Nephron progenitor cell (in vitro differentiated cells): ENCODE results near the gene UBE2J2.

Experiments used
- DNase-seq: peaks from one replicate; pipeline ENCODE4 v3.0.0; 2021
- H3K27ac Mint-ChIP-seq: 2 replicates; pipeline ENCODE4 v1.8.0; 2021; ENCODE audit warnings: mild to moderate bottlenecking, moderate library complexity, mixed read lengths
- H3K27me3 Mint-ChIP-seq: 2 replicates; pipeline ENCODE4 v1.8.0; 2021; ENCODE audit warnings: mild to moderate bottlenecking, low read depth, mixed read lengths; ENCODE audit not compliant: poor library complexity
- H3K36me3 Mint-ChIP-seq: 2 replicates; pipeline ENCODE4 v1.8.0; 2021; ENCODE audit warnings: low read depth, mixed read lengths
- H3K4me1 Mint-ChIP-seq: 2 replicates; pipeline ENCODE4 v1.8.0; 2021; ENCODE audit warnings: mixed read lengths
- H3K4me3 Mint-ChIP-seq: 2 replicates; pipeline ENCODE4 v1.8.0; 2021; ENCODE audit warnings: mild to moderate bottlenecking, moderate library complexity, mixed read lengths
- H3K9me3 Mint-ChIP-seq: 2 replicates; pipeline ENCODE4 v1.8.0; 2021; ENCODE audit warnings: mild to moderate bottlenecking, moderate library complexity, mixed read lengths
- TF ChIP-seq, protein P1 (sequence below): fragments of 200-600 bp; sonication (generic); IDR thresholded peaks from 2 replicates; pipeline ENCODE4 v1.5.0; 2021; ENCODE audit warnings: antibody characterized with exemption

Gene UBE2J2

DNA sequence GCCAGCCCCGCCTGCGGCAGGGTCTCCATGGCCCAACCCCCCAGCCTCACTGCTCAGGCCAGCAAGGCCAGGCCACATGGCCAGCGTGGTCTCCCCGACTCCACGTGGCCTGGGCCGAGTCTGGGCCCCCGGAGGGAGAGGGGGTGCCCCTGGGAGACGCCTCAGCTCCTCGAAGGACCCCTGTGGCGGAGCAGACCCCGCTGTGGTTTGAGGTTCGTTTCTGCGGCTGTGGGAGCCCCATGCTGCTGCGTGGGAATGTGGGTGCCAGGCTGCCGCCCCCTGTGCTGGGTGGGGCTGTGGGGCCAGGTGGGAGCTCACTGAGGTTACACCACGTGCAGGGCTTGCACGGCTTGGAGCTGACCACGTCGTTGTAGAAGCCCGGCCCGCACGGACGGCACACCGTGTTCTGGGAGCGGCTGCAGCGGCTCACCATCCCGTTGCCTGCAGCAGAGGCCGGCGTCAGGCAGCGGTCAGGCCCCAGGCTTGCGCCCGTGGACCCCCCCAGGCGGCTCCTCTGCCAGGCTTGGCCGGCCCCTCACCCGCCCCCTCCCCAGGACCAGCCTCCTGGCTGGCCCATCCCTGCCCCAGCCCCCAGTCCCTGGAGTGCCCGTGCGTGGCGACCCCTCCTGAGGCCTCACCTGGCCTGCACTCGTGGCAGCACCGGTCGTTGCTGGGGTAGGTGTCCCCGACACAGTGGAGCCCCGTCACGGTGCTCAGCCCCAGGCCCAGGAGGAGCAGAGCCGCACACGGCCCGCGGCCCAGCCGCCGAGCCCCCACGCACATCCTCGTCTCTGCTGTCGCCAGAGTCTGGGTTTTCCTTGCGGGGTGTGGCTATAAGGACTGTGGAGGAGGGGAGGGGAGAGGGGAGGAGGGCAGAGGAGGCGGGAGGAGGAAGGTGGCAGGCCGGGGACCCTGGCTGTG lies 60.0 kb downstream of the UBE2J2 start, which contains the start of gene TNFRSF4:
TSS of gene TNFRSF4 (minus strand) at position 809 of the 921 bp plus-strand sequence. CDS start at position 783, 26 bp downstream.
- Mint-ChIP-seq H3K27me3 (peaks cover 3% of the 10 kb centered on the region), H3K36me3 (peaks cover 6% of the 10 kb centered on the region), H3K27ac (no peak within 1 kb of the TSS), H3K4me1 (peaks cover 3% of the 10 kb centered on the region), H3K9me3 (no peaks in the 10 kb centered on the region), H3K4me3 (no peak within 1 kb of the TSS)
- TF ChIP-seq, protein P1, sequence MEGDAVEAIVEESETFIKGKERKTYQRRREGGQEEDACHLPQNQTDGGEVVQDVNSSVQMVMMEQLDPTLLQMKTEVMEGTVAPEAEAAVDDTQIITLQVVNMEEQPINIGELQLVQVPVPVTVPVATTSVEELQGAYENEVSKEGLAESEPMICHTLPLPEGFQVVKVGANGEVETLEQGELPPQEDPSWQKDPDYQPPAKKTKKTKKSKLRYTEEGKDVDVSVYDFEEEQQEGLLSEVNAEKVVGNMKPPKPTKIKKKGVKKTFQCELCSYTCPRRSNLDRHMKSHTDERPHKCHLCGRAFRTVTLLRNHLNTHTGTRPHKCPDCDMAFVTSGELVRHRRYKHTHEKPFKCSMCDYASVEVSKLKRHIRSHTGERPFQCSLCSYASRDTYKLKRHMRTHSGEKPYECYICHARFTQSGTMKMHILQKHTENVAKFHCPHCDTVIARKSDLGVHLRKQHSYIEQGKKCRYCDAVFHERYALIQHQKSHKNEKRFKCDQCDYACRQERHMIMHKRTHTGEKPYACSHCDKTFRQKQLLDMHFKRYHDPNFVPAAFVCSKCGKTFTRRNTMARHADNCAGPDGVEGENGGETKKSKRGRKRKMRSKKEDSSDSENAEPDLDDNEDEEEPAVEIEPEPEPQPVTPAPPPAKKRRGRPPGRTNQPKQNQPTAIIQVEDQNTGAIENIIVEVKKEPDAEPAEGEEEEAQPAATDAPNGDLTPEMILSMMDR: no peak
- DNase-seq: no peak

DNA sequence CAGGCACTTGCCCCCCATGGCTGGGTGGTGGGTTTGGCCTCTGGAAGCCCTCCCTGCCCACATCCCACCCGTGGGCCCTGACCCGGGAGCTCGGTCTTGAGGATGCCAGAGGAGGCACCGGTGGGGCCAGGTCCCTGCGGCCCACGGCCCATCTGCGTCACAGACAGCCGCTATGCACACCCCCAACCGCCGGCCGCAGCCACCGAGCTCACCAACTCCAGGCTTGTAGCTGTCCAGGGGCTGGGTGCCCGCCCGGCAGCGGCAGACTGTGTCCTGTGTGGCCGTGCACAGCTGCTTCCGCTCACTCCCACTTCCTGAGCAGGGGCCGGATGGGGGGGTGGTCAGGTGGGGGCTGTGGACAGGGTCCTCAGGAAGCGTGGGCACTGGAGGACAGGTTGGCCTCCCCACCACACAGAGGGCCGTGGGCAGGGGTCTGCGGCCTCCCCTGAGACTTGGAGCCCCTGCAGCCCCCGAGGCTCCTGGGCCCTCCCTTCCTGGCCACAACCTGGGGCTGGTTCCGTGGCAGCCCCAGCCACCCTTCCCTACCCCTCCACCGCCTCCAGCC lies 60.8 kb downstream of the UBE2J2 start:
- TF ChIP-seq, protein P1: no peak
- H3K36me3 Mint-ChIP-seq: peaks cover 6% of the 10 kb centered on the region
- peaks cover 11% of the 10 kb centered on the region for H3K4me1 Mint-ChIP-seq
- no peak overlapping the region for H3K4me3 Mint-ChIP-seq
- H3K27me3 Mint-ChIP-seq: peaks cover 8% of the 10 kb centered on the region
- DNase-seq: peak; percentile 8
- no peak overlapping the region for H3K27ac Mint-ChIP-seq
- H3K9me3 Mint-ChIP-seq: no peaks in the 10 kb centered on the region

DNA sequence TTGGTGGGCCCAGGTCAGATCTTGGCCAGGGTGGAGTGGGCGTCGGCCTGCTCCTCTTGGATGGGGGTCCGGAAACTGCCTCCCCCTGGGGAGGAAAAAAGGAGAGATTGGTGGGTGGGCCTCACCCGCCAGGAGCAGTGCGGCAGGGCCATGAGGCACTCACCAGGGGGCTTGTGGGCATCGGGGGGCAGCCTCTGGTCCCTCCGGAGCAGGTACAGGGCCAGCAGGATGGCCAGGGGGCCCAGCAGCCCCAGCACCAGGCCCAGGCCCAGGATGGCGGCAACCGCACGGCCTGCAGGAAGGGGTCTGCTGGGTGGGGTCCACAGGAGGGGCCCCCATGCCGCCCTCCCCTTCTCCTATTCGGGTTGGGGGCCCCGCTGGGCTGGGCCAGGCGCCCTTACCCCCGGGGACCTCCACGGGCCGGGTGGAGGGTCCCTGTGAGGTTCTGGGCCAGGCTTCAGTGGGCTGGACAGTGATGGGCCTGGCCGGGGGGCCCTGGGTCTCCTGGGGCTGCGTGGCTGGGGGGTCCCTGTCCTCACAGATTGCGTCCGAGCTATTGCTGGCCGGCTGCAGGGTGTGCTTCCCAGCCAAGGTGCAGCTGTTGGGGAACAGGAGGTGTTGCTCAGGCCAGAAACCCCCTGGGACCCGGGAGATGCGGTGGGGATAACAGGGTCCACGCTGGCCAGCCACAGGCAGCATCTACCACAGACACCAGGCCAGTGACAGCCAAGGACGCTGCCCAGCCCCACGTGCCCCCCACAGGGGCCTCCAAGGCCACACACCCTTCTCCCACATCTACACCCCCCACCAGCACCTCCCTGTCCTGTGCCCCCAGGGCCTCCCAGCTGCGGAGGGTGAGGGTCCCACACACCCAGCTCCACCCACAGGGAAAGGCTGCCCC lies 61.9 kb downstream of the UBE2J2 start:
- H3K27me3 Mint-ChIP-seq: peaks cover 17% of the 10 kb centered on the region
- no peak overlapping the region for H3K4me3 Mint-ChIP-seq
- DNase-seq: peak; percentile 6
- TF ChIP-seq, protein P1: no peak
- no peaks in the 10 kb centered on the region for H3K9me3 Mint-ChIP-seq
- peaks cover 13% of the 10 kb centered on the region for H3K4me1 Mint-ChIP-seq
- H3K36me3 Mint-ChIP-seq: peaks cover 5% of the 10 kb centered on the region
- H3K27ac Mint-ChIP-seq: no peak overlapping the region

DNA sequence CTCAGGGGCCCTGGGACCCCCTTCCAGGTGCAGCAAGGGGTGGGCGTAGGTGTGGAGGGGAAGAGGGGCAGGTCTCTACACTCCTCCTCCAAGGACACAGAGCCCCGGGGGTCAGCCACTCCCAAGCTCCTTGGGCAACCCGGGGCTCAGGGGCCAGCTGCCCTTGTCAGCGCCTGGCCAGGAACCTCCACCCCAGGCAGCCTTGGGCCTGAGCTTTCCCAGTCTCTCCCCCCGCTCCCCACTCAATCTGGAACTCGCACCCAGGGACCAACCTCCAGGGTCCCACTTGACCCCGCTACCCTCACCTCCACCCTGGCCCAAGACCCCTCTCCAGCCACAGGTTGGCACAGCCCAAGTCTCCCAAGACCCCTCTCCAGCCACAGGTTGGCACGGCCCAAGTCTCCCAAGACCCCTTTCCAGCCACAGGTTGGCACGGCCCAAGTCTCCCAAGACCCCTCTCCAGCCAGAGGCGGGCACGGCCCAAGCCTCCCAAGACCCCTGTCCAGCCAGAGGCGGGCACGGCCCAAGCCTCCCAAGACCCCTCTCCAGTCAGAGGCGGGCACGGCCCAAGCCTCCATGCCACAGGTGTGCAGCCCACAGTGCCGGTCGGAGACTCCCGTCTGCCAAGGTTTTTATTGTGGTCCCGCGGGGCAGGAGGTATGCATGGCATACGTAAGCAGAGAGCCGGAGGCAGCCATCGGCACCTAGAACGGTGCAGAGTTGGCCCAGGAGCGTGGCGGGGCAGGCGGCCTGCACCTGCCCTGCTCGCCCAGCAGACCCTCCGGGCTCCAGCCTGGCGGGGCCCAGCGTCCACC lies 62.7 kb downstream of the UBE2J2 start:
- H3K4me1 Mint-ChIP-seq: peaks cover 13% of the 10 kb centered on the region
- peak; percentile 1 for DNase-seq
- TF ChIP-seq, protein P1: no peak
- no peak overlapping the region for H3K4me3 Mint-ChIP-seq
- H3K36me3 Mint-ChIP-seq: no peaks in the 10 kb centered on the region
- H3K9me3 Mint-ChIP-seq: no peaks in the 10 kb centered on the region
- peaks cover 23% of the 10 kb centered on the region for H3K27me3 Mint-ChIP-seq
- no peak overlapping the region for H3K27ac Mint-ChIP-seq

DNA sequence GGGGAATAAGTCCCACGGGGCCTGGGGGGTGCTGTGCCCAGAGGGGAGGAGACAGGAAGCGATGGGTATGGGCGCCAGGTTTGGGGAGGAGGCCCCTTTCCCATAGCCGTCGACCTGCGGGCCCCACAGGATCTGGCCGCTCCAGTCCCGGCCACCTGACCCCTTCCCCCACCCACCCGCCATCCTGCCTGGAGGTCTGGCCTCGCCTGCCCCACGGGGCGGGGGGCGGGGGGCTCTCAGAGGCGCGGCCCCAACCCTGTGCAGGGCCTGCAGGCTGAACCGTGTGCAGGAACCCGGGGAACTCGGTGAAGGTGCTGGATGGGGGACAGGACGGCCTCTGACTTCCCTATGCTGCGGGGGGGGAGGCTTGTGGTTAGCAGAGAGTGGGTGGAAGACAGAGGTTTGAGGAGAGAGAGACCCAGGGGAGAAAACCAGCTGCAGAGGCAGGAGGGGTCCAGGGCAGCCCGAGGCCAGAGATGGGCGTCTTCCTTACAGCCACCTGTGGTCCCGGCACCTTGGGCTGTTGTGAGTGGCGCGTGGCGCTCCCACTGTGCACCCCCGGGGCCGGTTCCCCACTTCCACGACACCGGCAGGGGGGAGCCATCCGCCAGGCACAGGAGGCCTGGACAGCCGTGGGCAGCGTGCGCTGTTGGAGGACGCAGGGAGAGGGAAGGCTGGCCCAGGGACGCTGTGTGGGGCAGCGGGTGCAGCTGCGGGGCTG lies 64.8 kb downstream of the UBE2J2 start:
- H3K9me3 Mint-ChIP-seq: no peaks in the 10 kb centered on the region
- no peak overlapping the region for H3K27ac Mint-ChIP-seq

More for the DNA sequence above, 64.8 kb downstream of the UBE2J2 start:
- Mint-ChIP-seq H3K27me3 (peaks cover 26% of the 10 kb centered on the region), H3K4me1 (peaks cover 13% of the 10 kb centered on the region), H3K4me3 (no peak overlapping the region), H3K36me3 (no peaks in the 10 kb centered on the region)
- DNase-seq: peak; percentile 6
- TF ChIP-seq, protein P1: no peak
